Immature natural killer cell (primary cell): ENCODE results near the gene CRY1. TPM values are rescaled to one million over a fixed set of nuclear protein-coding genes. Genes with fewer than 3 reads are reported as not detected.

Experiments
- DNase-seq, 3 donors: peaks; one replicate each; pipeline ENCODE4 v3.0.0; 2022; ENCODE audit warnings: mixed read lengths in 1 of 3
- H3K27ac Mint-ChIP-seq, 6 donors: one replicate each; pipeline ENCODE4 v1.8.0; 2020; ENCODE audit warnings: mixed read lengths in 6 of 6, mild to moderate bottlenecking in 5 of 6, inconsistent platforms in 4 of 6, moderate library complexity in 3 of 6
- H3K27me3 Mint-ChIP-seq, 3 donors: one replicate each; pipeline ENCODE4 v1.8.0; 2020 to 2021; ENCODE audit warnings: low read depth in 3 of 3, mild to moderate bottlenecking in 3 of 3, mixed read lengths in 3 of 3, moderate library complexity in 3 of 3, inconsistent platforms in 1 of 3
- H3K36me3 Mint-ChIP-seq, 3 donors: one replicate each; pipeline ENCODE4 v1.8.0; 2020; ENCODE audit warnings: mixed read lengths in 3 of 3, inconsistent platforms in 2 of 3, mild to moderate bottlenecking in 2 of 3
- H3K4me1 Mint-ChIP-seq, 2 donors: one replicate each; pipeline ENCODE4 v1.8.0; 2020; ENCODE audit warnings: inconsistent platforms in 2 of 2, mild to moderate bottlenecking in 2 of 2, mixed read lengths in 2 of 2, moderate library complexity in 1 of 2
- H3K4me3 Mint-ChIP-seq, 5 donors: one replicate each; pipeline ENCODE4 v1.8.0; 2020; ENCODE audit warnings: mild to moderate bottlenecking in 5 of 5, mixed read lengths in 5 of 5, inconsistent platforms in 3 of 5, moderate library complexity in 3 of 5
- H3K9me3 Mint-ChIP-seq, 6 donors: one replicate each; pipeline ENCODE4 v1.8.0; 2020; ENCODE audit warnings: mild to moderate bottlenecking in 6 of 6, mixed read lengths in 6 of 6, inconsistent platforms in 4 of 6, moderate library complexity in 3 of 6
- polyA plus RNA-seq, 3 donors: library from polyadenylated mRNA; unstranded; fragments of 300-500 nt; fragmentation: Illumina TruSeq; gene quantifications; one replicate each; pipeline ENCODE4 v1.2.3, GENCODE V29; 2021

Gene CRY1
- polyA plus RNA-seq, result 10 to 100 TPM; 37.1 to 39.8 (median 39.3) TPM

- H3K36me3 Mint-ChIP-seq, result peaks cover 0 to 3% (median 0%) of the 10 kb centered on the region in 3 donors
Observed at GRCh38 chr12:107093417-107094182, at the start of gene CRY1. Gene CRY1, minus strand, starts transcription at chr12:107093549. Its CDS starts 588 bp downstream, at chr12:107092961.

GRCh38 chr12:107139787-107140186, 46.4 kb upstream of the CRY1 start:
- Mint-ChIP-seq H3K9me3 (no peaks in the 10 kb centered on the region), H3K27me3 (peaks cover 0 to 3% (median 0%) of the 10 kb centered on the region in 3 donors), H3K4me3 (no peak overlapping the region), H3K4me1 (peaks cover 3 to 5% of the 10 kb centered on the region in 2 donors), H3K27ac (no peak overlapping the region), H3K36me3 (no peaks in the 10 kb centered on the region)
- no peak for DNase-seq

More at GRCh38 chr12:107093417-107094182, at the start of gene CRY1:
- no peaks in the 10 kb centered on the region for H3K9me3 Mint-ChIP-seq
- peaks cover 10 to 14% (median 10%) of the 10 kb centered on the region in 3 donors for H3K27me3 Mint-ChIP-seq
- no peak within 1 kb of the TSS for H3K27ac Mint-ChIP-seq
- H3K4me3 Mint-ChIP-seq, result no peak within 1 kb of the TSS
- peak; percentile 95 to 96 (median 96) for DNase-seq
- peaks cover 10 to 17% of the 10 kb centered on the region in 2 donors for H3K4me1 Mint-ChIP-seq

DNA sequence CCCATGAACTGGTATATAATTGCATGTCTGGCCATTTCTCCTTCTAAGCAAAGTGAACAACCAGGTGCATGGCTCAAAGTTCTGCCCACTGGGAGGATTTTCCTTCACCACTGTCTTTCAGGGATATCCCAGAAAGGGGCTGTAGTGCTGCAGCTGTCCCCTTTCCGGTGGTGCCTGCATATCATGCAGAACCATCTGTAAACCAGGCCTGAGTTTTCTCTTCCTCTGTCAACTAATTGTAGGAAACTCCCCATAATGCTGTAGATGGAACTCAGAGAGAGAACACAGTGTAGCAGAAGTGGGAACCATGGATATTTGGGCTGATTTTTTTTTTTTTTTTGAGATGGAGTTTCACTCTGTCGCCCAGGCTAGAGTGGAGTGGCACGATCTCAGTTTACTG, 45.6 kb upstream of the CRY1 start:
- Mint-ChIP-seq H3K4me1 (peaks cover 10 to 11% of the 10 kb centered on the region in 2 donors), H3K27me3 (no peaks in the 10 kb centered on the region), H3K4me3 (no peak overlapping the region), H3K36me3 (no peaks in the 10 kb centered on the region), H3K27ac (peak overlapping the region in 1 of 6 donors; percentile 54), H3K9me3 (no peaks in the 10 kb centered on the region)
- no peak for DNase-seq

- no peaks in the 10 kb centered on the region for H3K27me3 Mint-ChIP-seq
Observed at GRCh38 chr12:107135177-107135576, 41.8 kb upstream of the CRY1 start.

GRCh38 chr12:107134558-107134957, 41.2 kb upstream of the CRY1 start:
- Mint-ChIP-seq H3K9me3 (no peaks in the 10 kb centered on the region), H3K27me3 (peaks cover 0 to 2% (median 0%) of the 10 kb centered on the region in 3 donors), H3K36me3 (no peaks in the 10 kb centered on the region), H3K4me3 (no peak overlapping the region), H3K4me1 (peaks cover 10 to 11% of the 10 kb centered on the region in 2 donors), H3K27ac (peak overlapping the region in 1 of 6 donors; percentile 32)
- DNase-seq, result peak; percentile 37 to 46 (median 44)

More at GRCh38 chr12:107135177-107135576, 41.8 kb upstream of the CRY1 start:
- no peak for DNase-seq
- Mint-ChIP-seq H3K36me3 (no peaks in the 10 kb centered on the region), H3K27ac (no peak overlapping the region), H3K9me3 (no peaks in the 10 kb centered on the region), H3K4me1 (peaks cover 10 to 11% of the 10 kb centered on the region in 2 donors), H3K4me3 (no peak overlapping the region)

DNA sequence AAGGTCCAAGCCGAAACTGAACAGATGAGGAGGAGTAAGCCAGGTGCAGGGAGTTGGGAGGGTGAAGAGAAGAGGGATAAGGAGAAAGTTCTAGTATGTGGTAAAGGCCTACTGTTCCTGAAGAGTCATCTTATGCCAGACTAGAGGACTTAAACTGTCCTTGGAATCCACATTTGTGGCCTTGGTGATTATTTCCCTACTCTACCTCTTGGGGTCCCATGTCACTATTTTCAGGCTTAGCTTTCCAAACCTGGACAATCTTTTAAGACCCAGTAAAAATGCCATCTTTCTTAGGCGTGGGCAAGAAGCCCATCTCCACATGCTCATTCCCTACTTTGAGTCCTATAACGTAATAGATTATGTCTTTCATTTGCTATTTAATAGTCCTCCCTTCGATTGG, 40.1 kb upstream of the CRY1 start:
- H3K27me3 Mint-ChIP-seq, result peaks cover 0 to 3% (median 0%) of the 10 kb centered on the region in 3 donors
- DNase-seq, result no peak
- H3K4me3 Mint-ChIP-seq, result no peak overlapping the region
- peak overlapping the region in 1 of 6 donors; percentile 37 for H3K27ac Mint-ChIP-seq
- peaks cover 10 to 11% of the 10 kb centered on the region in 2 donors for H3K4me1 Mint-ChIP-seq
- H3K36me3 Mint-ChIP-seq, result no peaks in the 10 kb centered on the region
- H3K9me3 Mint-ChIP-seq, result no peaks in the 10 kb centered on the region

GRCh38 chr12:107131832-107132616, 38.7 kb upstream of the CRY1 start:
- peak; percentile 42 to 50 (median 44) for DNase-seq

GRCh38 chr12:107130830-107131611, 37.7 kb upstream of the CRY1 start:
- H3K27me3 Mint-ChIP-seq, result peaks cover 0 to 3% (median 0%) of the 10 kb centered on the region in 3 donors
- H3K4me3 Mint-ChIP-seq, result no peak overlapping the region
- no peaks in the 10 kb centered on the region for H3K36me3 Mint-ChIP-seq
- H3K9me3 Mint-ChIP-seq, result no peaks in the 10 kb centered on the region
- H3K4me1 Mint-ChIP-seq, result peaks cover 10 to 11% of the 10 kb centered on the region in 2 donors
- H3K27ac Mint-ChIP-seq, result no peak overlapping the region
- DNase-seq, result no peak

More at GRCh38 chr12:107131832-107132616, 38.7 kb upstream of the CRY1 start:
- no peaks in the 10 kb centered on the region for H3K9me3 Mint-ChIP-seq
- no peak overlapping the region for H3K4me3 Mint-ChIP-seq
- H3K27ac Mint-ChIP-seq, result no peak overlapping the region
- no peaks in the 10 kb centered on the region for H3K36me3 Mint-ChIP-seq
- H3K27me3 Mint-ChIP-seq, result peaks cover 0 to 3% (median 0%) of the 10 kb centered on the region in 3 donors
- H3K4me1 Mint-ChIP-seq, result peaks cover 10 to 11% of the 10 kb centered on the region in 2 donors

- Mint-ChIP-seq H3K27ac (no peak overlapping the region), H3K4me1 (peaks cover 3 to 4% of the 10 kb centered on the region in 2 donors), H3K36me3 (no peaks in the 10 kb centered on the region)
Observed at GRCh38 chr12:107129315-107129930, 36.1 kb upstream of the CRY1 start.

DNA sequence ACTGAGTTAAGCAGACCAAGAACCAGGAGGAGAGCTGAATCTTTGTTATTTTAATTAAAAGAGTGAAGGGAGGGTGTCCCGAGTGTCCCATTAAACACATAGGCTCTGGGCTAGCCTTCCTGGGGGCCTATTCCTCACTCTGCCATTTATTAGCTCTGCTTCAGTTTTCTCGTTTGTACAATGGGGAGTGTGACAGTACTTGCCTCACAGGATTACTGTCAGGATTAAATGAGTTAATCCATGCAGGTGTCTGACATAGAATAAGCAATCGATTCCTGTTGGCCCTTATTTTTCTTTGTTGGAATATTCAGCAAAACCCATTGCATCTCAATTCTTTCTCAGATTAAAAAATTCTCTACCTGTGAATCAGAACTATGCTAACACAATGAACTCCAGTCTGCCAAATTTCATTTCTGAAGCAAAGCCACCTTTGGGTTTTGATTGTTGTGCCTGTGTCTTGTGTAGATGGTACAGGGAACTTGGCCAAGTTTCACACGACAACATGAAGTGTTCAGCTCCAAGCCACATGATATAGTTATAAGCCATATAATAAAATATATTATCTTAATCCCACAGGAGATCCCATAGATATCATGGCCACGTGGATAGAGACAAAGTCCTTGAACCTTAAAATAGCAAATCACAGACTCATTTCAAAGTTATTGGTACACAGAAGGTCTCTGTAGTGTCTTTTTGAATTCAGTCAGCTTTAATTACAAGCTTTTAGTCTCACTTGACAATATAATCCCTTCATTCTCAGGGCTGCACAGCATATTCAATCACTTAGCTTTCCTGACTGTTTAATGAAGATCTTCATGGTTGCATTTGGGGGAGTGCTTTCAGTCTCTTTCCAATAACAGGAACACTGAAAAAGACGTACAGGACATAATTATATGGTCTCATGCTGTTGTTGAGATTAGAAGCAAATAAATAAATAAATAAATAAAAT, 34.4 kb upstream of the CRY1 start:
- no peaks in the 10 kb centered on the region for H3K9me3 Mint-ChIP-seq
- H3K4me1 Mint-ChIP-seq, result no peaks in the 10 kb centered on the region
- no peak for DNase-seq
- peaks cover 0 to 3% (median 0%) of the 10 kb centered on the region in 3 donors for H3K27me3 Mint-ChIP-seq
- H3K27ac Mint-ChIP-seq, result no peak overlapping the region
- no peaks in the 10 kb centered on the region for H3K36me3 Mint-ChIP-seq
- no peak overlapping the region for H3K4me3 Mint-ChIP-seq

More at GRCh38 chr12:107129315-107129930, 36.1 kb upstream of the CRY1 start:
- Mint-ChIP-seq H3K27me3 (peaks cover 0 to 3% (median 0%) of the 10 kb centered on the region in 3 donors), H3K4me3 (no peak overlapping the region), H3K9me3 (no peaks in the 10 kb centered on the region)
- DNase-seq, result no peak

DNA sequence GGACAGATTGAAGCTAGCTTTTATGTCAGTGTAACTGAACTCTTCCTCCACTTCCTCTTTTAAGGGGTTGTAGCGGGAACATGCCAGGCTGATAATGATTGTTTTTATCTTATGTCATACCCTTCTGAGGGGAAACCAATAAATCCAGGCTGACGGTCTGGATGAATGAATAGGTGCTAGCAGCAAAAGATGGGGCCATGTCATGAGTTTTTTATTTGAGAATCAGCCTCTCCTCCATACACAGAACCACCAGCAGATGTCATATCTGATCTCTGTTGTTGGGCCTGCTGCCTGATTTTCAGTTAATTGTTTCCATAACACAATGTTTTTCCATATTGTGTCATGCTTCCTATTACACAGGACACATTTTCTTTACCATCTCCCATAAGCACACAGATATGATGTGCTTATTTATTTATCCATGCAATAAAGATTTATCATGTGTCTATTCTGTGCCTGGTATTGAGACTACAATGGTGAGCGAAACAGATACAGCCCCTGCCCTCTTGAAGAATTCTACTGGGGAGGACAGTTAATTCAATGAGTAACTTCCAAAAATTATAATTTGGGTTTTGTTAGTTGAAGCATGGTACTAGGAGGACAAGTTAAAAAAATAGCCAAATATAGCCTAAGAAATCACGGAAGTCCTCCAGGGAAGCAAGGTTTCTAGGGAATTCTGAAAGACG, 33.6 kb upstream of the CRY1 start:
- Mint-ChIP-seq H3K4me3 (no peak overlapping the region), H3K4me1 (no peaks in the 10 kb centered on the region), H3K27me3 (peaks cover 0 to 3% (median 1%) of the 10 kb centered on the region in 3 donors), H3K27ac (peak overlapping the region in 1 of 6 donors; percentile 19), H3K36me3 (no peaks in the 10 kb centered on the region), H3K9me3 (peaks cover 0 to 1% (median 0%) of the 10 kb centered on the region in 6 donors)
- no peak for DNase-seq

- Mint-ChIP-seq H3K27ac (no peak overlapping the region), H3K27me3 (peaks cover 0 to 3% (median 1%) of the 10 kb centered on the region in 3 donors), H3K36me3 (no peaks in the 10 kb centered on the region), H3K4me3 (no peak overlapping the region), H3K4me1 (no peaks in the 10 kb centered on the region), H3K9me3 (peaks cover 0 to 1% (median 0%) of the 10 kb centered on the region in 6 donors)
- DNase-seq, result no peak
Observed at GRCh38 chr12:107125833-107126232, 32.5 kb upstream of the CRY1 start.
